ENCODE data around the gene ZNF446. TPM values are rescaled to one million over a fixed set of nuclear protein-coding genes. Genes with fewer than 3 reads are reported as not detected.

The ZNF446 gene
- total RNA-seq, 5 donors from 2014 or later (not counting 1 experiment from before 2014, with no cell fraction given), result 12.0 to 20.5 (median 18.9) TPM

GRCh38 chr19:58519355-58520256 lies 43.5 kb downstream of the ZNF446 start, which contains the start of gene ZBTB45:
TSS of gene ZBTB45 (minus strand) at chr19:58519810. CDS start at chr19:58517673, 2,137 bp downstream.
- Histone ChIP-seq H3K27ac (ENCODE audit: low read length) (peak within 1 kb of the TSS; percentile 92), H3K4me3 (ENCODE audit: control insufficient read depth in 1 of 2, extremely low read depth in 1 of 2, low read length in 1 of 2) (peak within 1 kb of the TSS; percentile 82 to 88), H3K36me3 (ENCODE audit: control insufficient read depth in 2 of 2, extremely low read depth in 1 of 2, insufficient read depth in 1 of 2, low read length in 1 of 2) (peaks cover 0 to 16% of the 10 kb centered on the region in 2 donors), H3K27me3 (replicated peaks in 1 of 2; ENCODE audit: control insufficient read depth in 2 of 2, extremely low read depth in 1 of 2, insufficient read depth in 2 of 2, low read length in 1 of 2) (no peaks in the 10 kb centered on the region), H3K4me1 (ENCODE audit: control insufficient read depth in 1 of 2, extremely low read depth in 1 of 2, insufficient read depth in 2 of 2, low read length in 2 of 2) (peaks cover 12 to 45% of the 10 kb centered on the region in 2 experiments), H3K9me3 (no peaks in the 10 kb centered on the region)
- Mint-ChIP-seq H3K4me1 (peaks cover 35 to 48% (median 43%) of the 10 kb centered on the region in 3 donors), H3K27me3 (no peaks in the 10 kb centered on the region), H3K9me3 (peaks cover 0 to 4% (median 0%) of the 10 kb centered on the region in 3 donors), H3K36me3 (peaks cover 8% of the 10 kb centered on the region), H3K27ac (peak within 1 kb of the TSS; percentile 97 to 98), H3K4me3 (peak within 1 kb of the TSS; percentile 93 to 94 (median 94))
- WGBS (ENCODE audit: insufficient coverage), result under 1% methylated on average over 77 of the region's 87 CpGs
- ATAC-seq (replicated peaks in 1 of 4) (peak; percentile 83 to 86 (median 85)), DNase-seq (peak; percentile 70 to 93 (median 80))
- POLR2A ChIA-PET, result interaction anchor here in 1 of 2 donors (1.2 kb wide), 1 partner anchor 24 kb away, joined by 3 read pairs; the partner anchor contains the start of gene TRIM28
- CTCF ChIA-PET, result interaction anchor here (0.6 to 2.7 kb wide), 11 partner anchors 19 to 232 kb away, joined by 3 to 13 read pairs (median 4); partner anchors contain the start of genes CHMP2A (in 1 of the 2), TRIM28 (in 1 of the 2) and ZNF497 (in 1 of the 2)

GRCh38 chr19:58520257-58520599 lies 44.1 kb downstream of the ZNF446 start:
- H3K4me3 Mint-ChIP-seq, result peak overlapping the region; percentile 93 to 94 (median 94)
- peak overlapping the region; percentile 92 for H3K27ac ChIP-seq (ENCODE audit: low read length)
- DNase-seq (no peak), ATAC-seq (replicated peaks in 1 of 4) (no peak)
- H3K27me3 ChIP-seq (replicated peaks in 1 of 2; ENCODE audit: control insufficient read depth in 2 of 2, extremely low read depth in 1 of 2, insufficient read depth in 2 of 2, low read length in 1 of 2), result no peaks in the 10 kb centered on the region
- no peaks in the 10 kb centered on the region for H3K27me3 Mint-ChIP-seq
- peaks cover 11 to 41% of the 10 kb centered on the region in 2 experiments for H3K4me1 ChIP-seq (ENCODE audit: control insufficient read depth in 1 of 2, extremely low read depth in 1 of 2, insufficient read depth in 2 of 2, low read length in 2 of 2)
- ChIA-PET POLR2A (interaction anchor here in 1 of 2 donors (0.6 to 1.2 kb wide), 2 partner anchors 24 to 55 kb away, joined by 3 to 4 read pairs; partner anchors contain the start of gene TRIM28), CTCF (interaction anchor here (1.0 to 2.7 kb wide), 10 partner anchors 20 to 158 kb away, joined by 3 to 13 read pairs (median 4); partner anchors contain the start of genes CHMP2A (in 1 of the 2), TRIM28 (in 1 of the 2) and ZNF497 (in 1 of the 2))
- H3K4me3 ChIP-seq (ENCODE audit: control insufficient read depth in 1 of 2, extremely low read depth in 1 of 2, low read length in 1 of 2), result peak overlapping the region; percentile 2 to 88
- peaks cover 0 to 4% (median 0%) of the 10 kb centered on the region in 3 donors for H3K9me3 Mint-ChIP-seq
- peak overlapping the region; percentile 97 to 98 for H3K27ac Mint-ChIP-seq
- H3K36me3 Mint-ChIP-seq, result peaks cover 8% of the 10 kb centered on the region
- no peaks in the 10 kb centered on the region for H3K9me3 ChIP-seq
- WGBS (ENCODE audit: insufficient coverage), result 80% methylated on average over 1 of the region's 7 CpGs
- peaks cover 31 to 44% (median 41%) of the 10 kb centered on the region in 3 donors for H3K4me1 Mint-ChIP-seq
- peaks cover 0 to 16% of the 10 kb centered on the region in 2 donors for H3K36me3 ChIP-seq (ENCODE audit: control insufficient read depth in 2 of 2, extremely low read depth in 1 of 2, insufficient read depth in 1 of 2, low read length in 1 of 2)

GRCh38 chr19:58521651-58522050 lies 45.5 kb downstream of the ZNF446 start:
- Histone ChIP-seq H3K4me3 (ENCODE audit: control insufficient read depth in 1 of 2, extremely low read depth in 1 of 2, low read length in 1 of 2) (no peak overlapping the region), H3K27ac (ENCODE audit: low read length) (no peak overlapping the region), H3K4me1 (ENCODE audit: control insufficient read depth in 1 of 2, extremely low read depth in 1 of 2, insufficient read depth in 2 of 2, low read length in 2 of 2) (peaks cover 11 to 33% of the 10 kb centered on the region in 2 experiments), H3K36me3 (ENCODE audit: control insufficient read depth in 2 of 2, extremely low read depth in 1 of 2, insufficient read depth in 1 of 2, low read length in 1 of 2) (peaks cover 0 to 6% of the 10 kb centered on the region in 2 donors), H3K9me3 (no peaks in the 10 kb centered on the region), H3K27me3 (replicated peaks in 1 of 2; ENCODE audit: control insufficient read depth in 2 of 2, extremely low read depth in 1 of 2, insufficient read depth in 2 of 2, low read length in 1 of 2) (no peaks in the 10 kb centered on the region)
- CTCF ChIA-PET, result interaction anchor here (0.6 to 2.7 kb wide), 5 partner anchors 22 to 633 kb away, joined by 3 to 13 read pairs (median 4); partner anchors contain the start of genes TRIM28 (in 1 of the 2) and ZNF814 (in 1 of the 2)
- ATAC-seq (replicated peaks in 1 of 4) (no peak), DNase-seq (no peak)
- 93% methylated on average over 2 of the region's 4 CpGs for whole genome bisulfite sequencing (ENCODE audit: insufficient coverage)
- Mint-ChIP-seq H3K4me3 (no peak overlapping the region), H3K27me3 (no peaks in the 10 kb centered on the region), H3K4me1 (peaks cover 23 to 35% (median 32%) of the 10 kb centered on the region in 3 donors), H3K36me3 (no peaks in the 10 kb centered on the region), H3K9me3 (peaks cover 0 to 4% (median 0%) of the 10 kb centered on the region in 3 donors), H3K27ac (no peak overlapping the region)
- POLR2A ChIA-PET, result interaction anchor here in 1 of 2 donors (0.6 kb wide), 1 partner anchor 53 kb away, joined by 6 read pairs; no protein-coding TSS in a partner anchor

- Histone ChIP-seq H3K4me3 (ENCODE audit: control insufficient read depth in 1 of 2, extremely low read depth in 1 of 2, low read length in 1 of 2) (no peak overlapping the region), H3K36me3 (ENCODE audit: control insufficient read depth in 2 of 2, extremely low read depth in 1 of 2, insufficient read depth in 1 of 2, low read length in 1 of 2) (no peaks in the 10 kb centered on the region), H3K4me1 (ENCODE audit: control insufficient read depth in 1 of 2, extremely low read depth in 1 of 2, insufficient read depth in 2 of 2, low read length in 2 of 2) (peaks cover 11 to 28% of the 10 kb centered on the region in 2 experiments), H3K27me3 (replicated peaks in 1 of 2; ENCODE audit: control insufficient read depth in 2 of 2, extremely low read depth in 1 of 2, insufficient read depth in 2 of 2, low read length in 1 of 2) (no peaks in the 10 kb centered on the region), H3K27ac (ENCODE audit: low read length) (no peak overlapping the region), H3K9me3 (no peaks in the 10 kb centered on the region)
- H3K4me3 Mint-ChIP-seq, result no peak overlapping the region
- 96% methylated on average over 2 of the region's 3 CpGs for WGBS (ENCODE audit: insufficient coverage)
- H3K4me1 Mint-ChIP-seq, result peaks cover 23 to 30% (median 28%) of the 10 kb centered on the region in 3 donors
- H3K27ac Mint-ChIP-seq, result no peak overlapping the region
- ChIA-PET CTCF (no interaction called here), POLR2A (no interaction called here)
- no peaks in the 10 kb centered on the region for H3K27me3 Mint-ChIP-seq
- DNase-seq (no peak), ATAC-seq (replicated peaks in 1 of 4) (no peak)
- H3K9me3 Mint-ChIP-seq, result peaks cover 0 to 4% (median 0%) of the 10 kb centered on the region in 3 donors
- H3K36me3 Mint-ChIP-seq, result no peaks in the 10 kb centered on the region
These were observed 46.6 kb downstream of the ZNF446 start for GRCh38 chr19:58522709-58523108.

GRCh38 chr19:58529405-58529804 lies 53.3 kb downstream of the ZNF446 start:
- no peaks in the 10 kb centered on the region for H3K36me3 Mint-ChIP-seq
- H3K27ac Mint-ChIP-seq, result no peak overlapping the region
- ChIA-PET POLR2A (no interaction called here), CTCF (no interaction called here)
- Histone ChIP-seq H3K36me3 (ENCODE audit: control insufficient read depth in 2 of 2, extremely low read depth in 1 of 2, insufficient read depth in 1 of 2, low read length in 1 of 2) (no peaks in the 10 kb centered on the region), H3K27me3 (replicated peaks in 1 of 2; ENCODE audit: control insufficient read depth in 2 of 2, extremely low read depth in 1 of 2, insufficient read depth in 2 of 2, low read length in 1 of 2) (peaks cover 0 to 6% of the 10 kb centered on the region in 2 experiments), H3K27ac (ENCODE audit: low read length) (no peak overlapping the region), H3K4me1 (ENCODE audit: control insufficient read depth in 1 of 2, extremely low read depth in 1 of 2, insufficient read depth in 2 of 2, low read length in 2 of 2) (no peaks in the 10 kb centered on the region), H3K4me3 (ENCODE audit: control insufficient read depth in 1 of 2, extremely low read depth in 1 of 2, low read length in 1 of 2) (no peak overlapping the region), H3K9me3 (no peaks in the 10 kb centered on the region)
- H3K27me3 Mint-ChIP-seq, result peaks cover 0 to 3% of the 10 kb centered on the region in 2 donors
- no peaks in the 10 kb centered on the region for H3K4me1 Mint-ChIP-seq
- no peaks in the 10 kb centered on the region for H3K9me3 Mint-ChIP-seq
- DNase-seq (no peak), ATAC-seq (replicated peaks in 1 of 4) (no peak)
- no peak overlapping the region for H3K4me3 Mint-ChIP-seq
- 88% methylated on average over 1 of the region's 3 CpGs for WGBS (ENCODE audit: insufficient coverage)
